OCI-LY7 (cell line): ENCODE data around the gene MT1H.

Experiments
- EZH2phosphoT487 ChIP-seq: fragments of 200-600 bp; sonication (generic); IDR thresholded peaks from 2 replicates; pipeline ENCODE4 v1.6.1; 2018; ENCODE audit warnings: low read depth, borderline replicate concordance, mild to moderate bottlenecking, mixed run types, antibody characterized with exemption, low read length, moderate library complexity, mixed read lengths
- TF ChIP-seq, protein P1 (sequence below): fragments of 200-600 bp; sonication (generic); conservative IDR thresholded peaks from 2 replicates; pipeline ENCODE4 v1.5.1; 2014; ENCODE audit warnings: mild to moderate bottlenecking, antibody characterized with exemption, low read length, moderate library complexity, mixed read lengths

DNA sequence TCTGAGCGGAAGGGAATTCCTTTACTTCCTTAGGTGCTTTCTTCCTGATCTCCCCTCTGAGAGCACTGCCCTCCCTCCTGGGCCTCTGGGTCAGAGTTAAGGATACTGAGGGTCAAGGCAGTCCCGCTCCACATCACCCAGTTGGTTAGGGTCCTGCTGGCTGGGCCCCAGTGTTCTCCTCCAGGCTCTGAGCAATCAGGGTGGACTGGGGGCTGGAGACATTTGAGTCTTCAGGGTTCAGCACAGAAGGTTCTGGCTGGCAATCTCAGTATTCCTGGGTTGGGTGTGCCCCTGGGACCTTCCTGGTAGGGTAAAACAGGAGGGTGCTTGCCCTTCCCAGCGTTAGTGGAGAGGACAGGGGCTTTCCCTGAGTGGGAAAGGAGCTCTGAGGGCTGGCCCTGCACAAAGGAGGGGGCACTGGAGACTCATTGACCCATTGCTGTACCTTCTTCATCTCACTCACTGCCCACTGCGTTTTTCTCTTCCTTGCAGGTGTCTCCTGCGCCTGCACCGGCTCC lies 36.7 kb upstream of the MT1H start:
- TF ChIP-seq, protein P1, sequence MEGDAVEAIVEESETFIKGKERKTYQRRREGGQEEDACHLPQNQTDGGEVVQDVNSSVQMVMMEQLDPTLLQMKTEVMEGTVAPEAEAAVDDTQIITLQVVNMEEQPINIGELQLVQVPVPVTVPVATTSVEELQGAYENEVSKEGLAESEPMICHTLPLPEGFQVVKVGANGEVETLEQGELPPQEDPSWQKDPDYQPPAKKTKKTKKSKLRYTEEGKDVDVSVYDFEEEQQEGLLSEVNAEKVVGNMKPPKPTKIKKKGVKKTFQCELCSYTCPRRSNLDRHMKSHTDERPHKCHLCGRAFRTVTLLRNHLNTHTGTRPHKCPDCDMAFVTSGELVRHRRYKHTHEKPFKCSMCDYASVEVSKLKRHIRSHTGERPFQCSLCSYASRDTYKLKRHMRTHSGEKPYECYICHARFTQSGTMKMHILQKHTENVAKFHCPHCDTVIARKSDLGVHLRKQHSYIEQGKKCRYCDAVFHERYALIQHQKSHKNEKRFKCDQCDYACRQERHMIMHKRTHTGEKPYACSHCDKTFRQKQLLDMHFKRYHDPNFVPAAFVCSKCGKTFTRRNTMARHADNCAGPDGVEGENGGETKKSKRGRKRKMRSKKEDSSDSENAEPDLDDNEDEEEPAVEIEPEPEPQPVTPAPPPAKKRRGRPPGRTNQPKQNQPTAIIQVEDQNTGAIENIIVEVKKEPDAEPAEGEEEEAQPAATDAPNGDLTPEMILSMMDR = no peak
- TF ChIP-seq EZH2phosphoT487 = no peak
